Measurements from ENCODE around the gene ATP5F1D.

Gene ATP5F1D

GRCh38 chr19:1283917-1284292, 42.4 kb downstream of the ATP5F1D start:
- FAIRE-seq: no peak

DNA sequence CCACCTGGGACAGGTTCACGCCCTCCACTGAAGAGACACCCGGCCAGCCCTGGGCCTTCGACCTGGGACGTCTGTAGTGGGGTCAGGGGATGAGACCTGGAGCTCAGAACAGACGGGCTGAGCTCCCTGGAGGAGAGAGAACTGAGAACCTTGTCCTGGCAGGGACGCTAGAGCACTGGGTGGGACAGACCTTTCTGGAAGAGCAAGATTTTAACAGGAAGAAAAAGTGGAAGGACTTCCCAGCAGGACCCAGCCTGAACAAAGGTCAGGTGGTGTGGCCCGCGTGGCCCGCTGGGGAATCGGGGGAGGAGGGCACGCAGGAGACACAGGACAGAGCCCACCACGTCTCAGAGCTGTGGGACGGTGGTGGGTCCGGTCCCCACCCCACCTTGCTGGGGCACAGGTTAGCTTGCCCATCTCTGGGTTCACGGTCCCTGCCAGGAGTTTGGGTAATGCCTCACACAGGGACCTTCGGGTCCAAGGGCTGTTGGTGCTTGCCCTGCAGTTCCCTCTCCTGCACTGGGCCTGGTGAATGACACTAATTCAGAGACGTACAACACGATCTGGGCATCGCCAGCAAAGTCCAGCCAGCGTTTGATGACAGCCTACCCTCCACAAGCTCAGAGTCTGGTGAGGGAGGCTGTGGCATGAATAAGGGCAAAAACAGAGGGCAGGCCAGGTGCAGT, 42.9 kb downstream of the ATP5F1D start:
- FAIRE-seq: no peak

DNA sequence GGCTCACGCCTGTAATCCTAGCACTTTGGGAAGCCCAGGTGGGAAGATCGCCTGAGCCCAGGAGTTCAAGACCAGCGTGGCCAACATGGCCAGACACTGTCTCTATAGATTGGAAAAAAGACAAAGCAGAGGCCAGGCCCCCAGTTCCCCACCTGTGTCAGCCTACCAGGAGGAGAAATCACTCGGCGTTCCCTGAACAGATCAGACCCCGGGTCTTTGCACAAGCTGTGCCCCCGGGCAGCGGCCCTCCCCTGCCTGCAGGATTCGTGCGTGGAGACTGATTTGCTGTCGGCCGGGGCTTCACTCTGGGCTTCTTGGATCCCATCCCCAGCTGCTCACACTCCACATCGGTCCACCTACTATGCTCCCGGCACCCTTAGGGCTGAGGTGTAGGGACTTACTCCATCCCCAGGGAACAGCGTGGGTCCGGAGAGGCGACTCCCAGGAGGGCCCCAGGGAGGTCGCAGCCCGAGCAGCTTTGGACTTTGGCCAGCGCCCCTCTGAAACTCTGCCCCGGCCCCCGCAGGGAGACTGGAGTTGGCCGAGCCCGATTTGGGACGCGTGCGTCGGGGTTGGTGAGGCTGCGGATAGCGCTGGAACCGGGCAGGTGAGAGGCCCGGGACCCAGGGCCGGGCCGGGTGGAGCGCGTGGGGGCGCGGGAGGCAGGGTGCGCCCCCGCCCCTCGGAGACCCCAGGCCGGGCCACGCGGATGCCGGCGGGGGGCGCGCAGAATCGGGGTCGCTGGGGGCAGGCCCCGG, 43.6 kb downstream of the ATP5F1D start:
- FAIRE-seq: no peak

DNA sequence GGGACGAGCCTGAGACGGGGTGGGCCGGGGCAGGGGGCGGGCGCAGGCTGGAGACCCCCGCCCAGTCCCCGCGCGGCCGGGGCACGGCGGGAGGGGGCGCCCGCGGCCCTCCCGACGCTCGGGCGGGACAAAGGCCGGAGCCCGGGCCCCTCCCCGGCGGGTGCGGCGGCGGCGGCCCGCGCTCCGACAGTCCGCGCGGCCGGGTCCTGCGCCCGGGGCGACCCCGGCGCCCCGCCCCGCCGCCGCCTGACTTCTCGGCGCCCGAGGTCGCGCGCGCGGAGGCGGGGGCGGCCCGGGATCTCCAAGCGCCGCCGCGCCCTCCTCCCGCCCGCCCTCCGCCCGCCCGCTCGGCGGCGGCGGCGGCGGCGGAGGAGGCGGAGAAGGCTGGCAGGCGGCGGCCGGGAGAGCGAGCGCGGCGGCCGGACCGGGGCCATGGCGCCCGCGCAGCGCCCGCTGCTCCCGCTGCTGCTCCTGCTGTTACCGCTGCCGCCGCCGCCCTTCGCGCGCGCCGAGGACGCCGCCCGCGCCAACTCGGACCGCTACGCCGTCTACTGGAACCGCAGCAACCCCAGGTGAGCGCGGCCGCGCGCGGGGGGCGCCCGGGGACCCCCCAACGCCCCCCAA, 44.3 kb downstream of the ATP5F1D start, which contains the start of gene EFNA2:
EFNA2 (plus strand) TSS at position 137 of the 624 bp plus-strand sequence; CDS start at position 433, 296 bp downstream.
- no peak for FAIRE-seq

GRCh38 chr19:1286487-1287353, 45.2 kb downstream of the ATP5F1D start:
- no peak for FAIRE-seq

- FAIRE-seq: no peak
Observed at GRCh38 chr19:1287354-1288225, 46.0 kb downstream of the ATP5F1D start.

DNA sequence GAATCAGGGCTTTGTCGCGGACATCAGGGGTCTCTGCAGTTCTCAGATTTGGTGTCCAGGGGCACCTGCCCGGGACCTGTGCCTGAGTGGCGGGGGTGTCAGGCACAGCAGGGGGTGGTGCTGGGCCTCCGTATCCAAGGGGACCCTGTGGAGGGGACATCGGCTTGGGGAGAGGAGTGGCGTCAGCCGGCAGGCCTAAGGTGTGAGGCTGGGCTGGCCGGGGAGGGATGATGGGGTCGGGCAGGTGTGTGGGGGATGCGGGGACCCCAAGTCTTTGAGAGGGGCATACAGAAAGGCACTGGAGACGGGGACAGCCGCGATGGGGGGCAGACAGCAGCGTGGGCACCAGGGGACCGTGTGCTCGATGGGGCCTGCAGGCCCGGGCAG, 46.7 kb downstream of the ATP5F1D start:
- FAIRE-seq: no peak

DNA sequence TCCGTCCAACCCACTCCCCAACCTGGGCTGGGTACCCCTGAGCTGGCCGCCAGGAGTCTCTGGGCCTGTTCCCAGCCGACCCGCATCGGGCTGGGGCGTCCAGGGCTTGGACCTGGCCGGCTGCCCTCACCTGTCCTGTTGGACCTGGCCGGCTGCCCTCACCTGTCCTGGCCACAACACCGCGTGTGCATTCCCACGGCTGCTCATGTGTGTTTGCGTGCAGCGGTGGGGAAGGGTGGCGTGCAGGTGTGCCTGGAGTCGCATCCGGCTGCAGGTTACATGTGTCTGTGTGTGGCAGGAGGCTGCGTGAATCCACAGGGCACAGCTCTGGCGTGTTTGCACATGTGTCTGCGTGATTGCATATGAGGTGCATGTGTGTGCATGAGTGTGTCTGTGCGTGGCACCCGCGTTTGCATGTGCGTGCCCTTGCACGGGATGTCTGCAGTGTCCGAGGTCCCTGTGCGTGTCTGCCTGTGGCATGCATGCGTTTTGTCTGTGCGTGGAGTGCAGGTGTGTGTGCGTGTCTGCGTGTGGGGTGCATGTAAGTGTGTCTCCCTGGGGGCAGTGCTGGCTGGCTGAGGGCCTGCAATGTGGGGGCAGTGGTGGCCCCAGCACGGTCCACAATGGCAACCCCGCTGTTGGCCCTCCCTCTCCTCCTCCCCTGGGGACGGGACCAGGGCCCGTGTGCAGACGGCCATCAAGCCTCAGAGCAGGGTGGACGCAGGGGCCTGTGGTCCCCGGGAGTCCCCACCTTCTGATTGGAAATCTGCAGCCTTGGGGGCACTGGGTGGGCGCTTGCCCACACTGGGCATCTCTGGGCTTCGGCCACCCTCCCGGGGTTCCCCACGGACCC, 47.5 kb downstream of the ATP5F1D start:
- FAIRE-seq: no peak

GRCh38 chr19:1289686-1290025, 48.1 kb downstream of the ATP5F1D start:
- FAIRE-seq: no peak

DNA sequence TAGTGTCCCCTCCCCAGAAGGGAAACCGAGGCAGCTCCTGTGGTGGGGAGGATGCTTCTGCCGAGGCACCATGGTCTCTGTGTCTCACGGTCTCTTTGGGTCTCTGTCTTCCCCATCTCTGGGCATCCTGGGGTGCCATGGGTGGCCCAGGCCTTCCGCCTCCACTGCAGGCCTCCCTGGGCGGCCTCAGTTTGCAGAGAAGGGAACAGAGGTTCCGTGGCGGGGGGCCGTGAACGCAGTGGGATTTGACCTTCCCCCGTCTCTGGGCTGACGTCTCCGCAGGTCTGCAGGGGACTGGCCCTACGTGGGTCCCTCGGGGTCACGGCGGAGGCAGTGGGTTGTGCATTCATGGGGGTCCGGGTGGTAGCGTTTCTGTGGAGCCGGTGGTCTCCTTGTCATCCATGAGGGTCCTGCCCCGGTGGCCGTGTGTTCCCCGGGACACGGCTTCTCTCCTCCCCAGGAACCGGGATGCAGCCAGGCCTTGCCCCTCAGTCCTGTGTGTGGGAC, 48.7 kb downstream of the ATP5F1D start:
- FAIRE-seq: no peak

GRCh38 chr19:1290703-1291651, 49.4 kb downstream of the ATP5F1D start:
- FAIRE-seq: no peak

- FAIRE-seq: no peak
Observed at GRCh38 chr19:1291761-1292418, 50.3 kb downstream of the ATP5F1D start.

DNA sequence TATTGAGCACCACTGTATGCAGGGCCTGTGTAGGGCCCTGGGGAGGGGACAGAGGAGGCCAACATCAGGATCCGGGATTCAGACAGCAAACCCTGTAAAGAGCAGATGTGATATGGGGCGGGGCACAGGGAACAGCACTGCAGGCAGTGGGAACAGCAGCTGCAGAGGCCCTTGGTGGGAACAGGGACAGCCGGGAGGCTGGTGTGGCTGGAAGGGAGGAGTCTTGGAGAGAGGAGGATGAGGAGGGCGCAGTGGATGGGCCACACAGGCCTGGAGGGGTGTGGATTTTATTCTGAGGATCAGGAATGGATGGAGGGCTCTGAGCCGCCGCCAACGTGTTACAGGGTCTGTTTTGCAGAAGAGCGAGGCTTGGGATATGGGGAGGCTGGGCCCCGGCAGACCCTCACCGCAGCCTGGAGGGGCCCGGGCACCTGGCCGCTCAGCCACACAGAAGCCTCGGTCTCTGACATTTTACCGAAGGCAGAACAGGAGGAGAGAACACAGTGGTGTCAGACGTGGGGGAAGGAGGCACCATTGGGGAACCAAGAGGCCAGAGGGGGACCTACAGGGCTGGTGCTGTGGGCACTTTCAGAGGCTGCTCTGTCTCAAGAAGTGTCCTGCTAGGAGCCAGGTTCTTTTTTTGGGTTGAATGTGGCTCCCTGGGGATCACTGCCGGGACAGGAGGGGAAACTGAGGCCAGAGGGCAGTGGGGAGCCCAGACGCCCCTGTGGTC, 51.0 kb downstream of the ATP5F1D start:
- FAIRE-seq: no peak

DNA sequence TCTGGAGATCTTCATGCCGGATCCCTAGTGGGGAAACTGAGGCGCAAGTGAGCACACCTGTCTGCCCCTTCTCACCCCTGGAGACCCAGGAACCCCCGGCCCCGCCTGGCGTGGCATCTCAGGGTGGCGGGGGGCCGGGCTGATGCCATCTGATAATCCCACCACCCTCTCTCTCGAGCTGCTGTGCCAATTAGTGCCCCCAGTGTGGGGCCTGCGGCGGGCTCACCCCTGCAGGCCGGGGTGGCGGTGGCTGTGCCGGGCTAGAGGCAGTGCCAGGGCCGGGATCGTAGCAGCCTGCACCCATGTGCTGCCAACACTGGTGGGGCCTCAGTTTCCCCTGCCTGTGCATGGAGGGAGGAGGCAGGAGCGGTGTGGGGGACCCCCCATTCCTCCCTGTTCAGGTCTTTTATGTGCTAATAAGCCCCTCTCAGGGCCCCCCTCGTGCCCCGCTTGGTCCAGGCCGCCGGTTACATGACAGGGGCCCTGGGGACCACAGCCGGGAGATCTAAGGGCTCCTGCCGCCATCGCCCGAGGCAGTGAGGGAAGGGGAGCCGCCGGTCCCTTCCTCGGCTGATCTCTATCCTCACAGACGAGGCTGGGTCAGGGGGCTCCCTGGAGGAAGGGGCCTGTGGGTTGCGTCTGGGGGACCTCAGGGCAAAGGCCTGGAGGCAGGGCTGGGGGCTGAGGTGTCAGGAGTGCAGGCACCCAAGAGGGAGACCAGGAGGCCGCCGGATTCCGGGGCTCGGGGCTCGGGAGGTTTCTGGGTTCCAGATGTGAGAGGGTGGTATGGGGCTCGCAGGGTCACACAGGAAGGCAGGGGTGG, 52.4 kb downstream of the ATP5F1D start:
- FAIRE-seq: no peak
